ENCODE results near the gene ARHGAP26.
"Not testable (repeated sequence)": the region's sequence is repeated elsewhere in the genome, so short reads cannot be mapped to it uniquely, and the experiment has no call there.

The ARHGAP26 gene

GRCh38 chr5:143117821-143118220, 347.6 kb downstream of the ARHGAP26 start:
- H3K36me3 ChIP-seq (ENCODE audit: control insufficient read depth, insufficient read depth, low read length), result no peaks in the 10 kb centered on the region
- H3K27me3 ChIP-seq (ENCODE audit: control insufficient read depth, insufficient read depth, low read length), result no peaks in the 10 kb centered on the region
- no peak overlapping the region for H3K27ac ChIP-seq (ENCODE audit: low read depth, low read length)
- H3K9me3 ChIP-seq (ENCODE audit: control insufficient read depth, insufficient read depth, low read length), result no peaks in the 10 kb centered on the region
- no peak overlapping the region for H3K4me3 ChIP-seq (ENCODE audit: low read depth, low read length)
- H3K9ac ChIP-seq (ENCODE audit: low read depth, low read length), result no peak overlapping the region
- H3K4me1 ChIP-seq (ENCODE audit: control insufficient read depth, insufficient read depth, low read length), result peaks cover 25% of the 10 kb centered on the region

- Histone ChIP-seq H3K9ac (ENCODE audit: low read depth, low read length) (no peak overlapping the region), H3K4me1 (ENCODE audit: control insufficient read depth, insufficient read depth, low read length) (peaks cover 25% of the 10 kb centered on the region), H3K4me3 (ENCODE audit: low read depth, low read length) (no peak overlapping the region), H3K27ac (ENCODE audit: low read depth, low read length) (no peak overlapping the region), H3K9me3 (ENCODE audit: control insufficient read depth, insufficient read depth, low read length) (no peaks in the 10 kb centered on the region), H3K27me3 (ENCODE audit: control insufficient read depth, insufficient read depth, low read length) (no peaks in the 10 kb centered on the region), H3K36me3 (ENCODE audit: control insufficient read depth, insufficient read depth, low read length) (no peaks in the 10 kb centered on the region)
Observed at GRCh38 chr5:143118222-143118621, 348.0 kb downstream of the ARHGAP26 start.

GRCh38 chr5:143118818-143119217, 348.6 kb downstream of the ARHGAP26 start:
- not testable (repeated sequence) for H3K9me3 ChIP-seq (ENCODE audit: control insufficient read depth, insufficient read depth, low read length); H3K4me3 ChIP-seq (ENCODE audit: low read depth, low read length); H3K27me3 ChIP-seq (ENCODE audit: control insufficient read depth, insufficient read depth, low read length); H3K9ac ChIP-seq (ENCODE audit: low read depth, low read length); H3K36me3 ChIP-seq (ENCODE audit: control insufficient read depth, insufficient read depth, low read length); H3K27ac ChIP-seq (ENCODE audit: low read depth, low read length)
- peaks cover 25% of the 10 kb centered on the region for H3K4me1 ChIP-seq (ENCODE audit: control insufficient read depth, insufficient read depth, low read length)

- Histone ChIP-seq H3K27me3 (ENCODE audit: control insufficient read depth, insufficient read depth, low read length) (no peaks in the 10 kb centered on the region), H3K9me3 (ENCODE audit: control insufficient read depth, insufficient read depth, low read length) (no peaks in the 10 kb centered on the region), H3K36me3 (ENCODE audit: control insufficient read depth, insufficient read depth, low read length) (no peaks in the 10 kb centered on the region), H3K27ac (ENCODE audit: low read depth, low read length) (no peak overlapping the region), H3K4me3 (ENCODE audit: low read depth, low read length) (no peak overlapping the region), H3K9ac (ENCODE audit: low read depth, low read length) (no peak overlapping the region), H3K4me1 (ENCODE audit: control insufficient read depth, insufficient read depth, low read length) (peaks cover 25% of the 10 kb centered on the region)
Observed at GRCh38 chr5:143119291-143119769, 349.2 kb downstream of the ARHGAP26 start.

- H3K4me1 ChIP-seq (ENCODE audit: control insufficient read depth, insufficient read depth, low read length), result peaks cover 25% of the 10 kb centered on the region
Observed at GRCh38 chr5:143119881-143120341, 349.7 kb downstream of the ARHGAP26 start.

GRCh38 chr5:143120460-143121134, 350.4 kb downstream of the ARHGAP26 start:
- Histone ChIP-seq H3K27me3 (ENCODE audit: control insufficient read depth, insufficient read depth, low read length) (no peaks in the 10 kb centered on the region), H3K4me3 (ENCODE audit: low read depth, low read length) (no peak overlapping the region), H3K9me3 (ENCODE audit: control insufficient read depth, insufficient read depth, low read length) (no peaks in the 10 kb centered on the region), H3K27ac (ENCODE audit: low read depth, low read length) (no peak overlapping the region), H3K4me1 (ENCODE audit: control insufficient read depth, insufficient read depth, low read length) (peaks cover 25% of the 10 kb centered on the region), H3K36me3 (ENCODE audit: control insufficient read depth, insufficient read depth, low read length) (no peaks in the 10 kb centered on the region), H3K9ac (ENCODE audit: low read depth, low read length) (no peak overlapping the region)

More at GRCh38 chr5:143119881-143120341, 349.7 kb downstream of the ARHGAP26 start:
- Histone ChIP-seq H3K4me3 (ENCODE audit: low read depth, low read length) (no peak overlapping the region), H3K9ac (ENCODE audit: low read depth, low read length) (no peak overlapping the region), H3K36me3 (ENCODE audit: control insufficient read depth, insufficient read depth, low read length) (no peaks in the 10 kb centered on the region), H3K27me3 (ENCODE audit: control insufficient read depth, insufficient read depth, low read length) (no peaks in the 10 kb centered on the region), H3K27ac (ENCODE audit: low read depth, low read length) (no peak overlapping the region), H3K9me3 (ENCODE audit: control insufficient read depth, insufficient read depth, low read length) (no peaks in the 10 kb centered on the region)

- H3K27ac ChIP-seq (ENCODE audit: low read depth, low read length), result no peak overlapping the region
- no peaks in the 10 kb centered on the region for H3K36me3 ChIP-seq (ENCODE audit: control insufficient read depth, insufficient read depth, low read length)
- H3K4me1 ChIP-seq (ENCODE audit: control insufficient read depth, insufficient read depth, low read length), result peaks cover 25% of the 10 kb centered on the region
- H3K27me3 ChIP-seq (ENCODE audit: control insufficient read depth, insufficient read depth, low read length), result no peaks in the 10 kb centered on the region
- no peak overlapping the region for H3K9ac ChIP-seq (ENCODE audit: low read depth, low read length)
- no peaks in the 10 kb centered on the region for H3K9me3 ChIP-seq (ENCODE audit: control insufficient read depth, insufficient read depth, low read length)
- H3K4me3 ChIP-seq (ENCODE audit: low read depth, low read length), result no peak overlapping the region
Observed at GRCh38 chr5:143121135-143121475, 350.9 kb downstream of the ARHGAP26 start.

GRCh38 chr5:143124593-143124992, 354.4 kb downstream of the ARHGAP26 start:
- H3K4me3 ChIP-seq (ENCODE audit: low read depth, low read length), result no peak overlapping the region
- H3K27me3 ChIP-seq (ENCODE audit: control insufficient read depth, insufficient read depth, low read length), result no peaks in the 10 kb centered on the region
- H3K4me1 ChIP-seq (ENCODE audit: control insufficient read depth, insufficient read depth, low read length), result peaks cover 17% of the 10 kb centered on the region
- no peaks in the 10 kb centered on the region for H3K36me3 ChIP-seq (ENCODE audit: control insufficient read depth, insufficient read depth, low read length)
- H3K9me3 ChIP-seq (ENCODE audit: control insufficient read depth, insufficient read depth, low read length), result no peaks in the 10 kb centered on the region
- H3K9ac ChIP-seq (ENCODE audit: low read depth, low read length), result no peak overlapping the region
- no peak overlapping the region for H3K27ac ChIP-seq (ENCODE audit: low read depth, low read length)

GRCh38 chr5:143126174-143127019, 356.2 kb downstream of the ARHGAP26 start:
- Histone ChIP-seq H3K9ac (ENCODE audit: low read depth, low read length) (no peak overlapping the region), H3K27ac (ENCODE audit: low read depth, low read length) (no peak overlapping the region), H3K4me1 (ENCODE audit: control insufficient read depth, insufficient read depth, low read length) (peaks cover 2% of the 10 kb centered on the region; the same call in 1 of the 2 replicates), H3K27me3 (ENCODE audit: control insufficient read depth, insufficient read depth, low read length) (no peaks in the 10 kb centered on the region), H3K4me3 (ENCODE audit: low read depth, low read length) (no peak overlapping the region), H3K9me3 (ENCODE audit: control insufficient read depth, insufficient read depth, low read length) (no peaks in the 10 kb centered on the region), H3K36me3 (ENCODE audit: control insufficient read depth, insufficient read depth, low read length) (no peaks in the 10 kb centered on the region)

GRCh38 chr5:143128412-143129071, 358.4 kb downstream of the ARHGAP26 start:
- Histone ChIP-seq H3K27me3 (ENCODE audit: control insufficient read depth, insufficient read depth, low read length) (no peaks in the 10 kb centered on the region), H3K9ac (ENCODE audit: low read depth, low read length) (no peak overlapping the region), H3K9me3 (ENCODE audit: control insufficient read depth, insufficient read depth, low read length) (no peaks in the 10 kb centered on the region), H3K4me1 (ENCODE audit: control insufficient read depth, insufficient read depth, low read length) (peaks cover 4% of the 10 kb centered on the region; the same call in 1 of the 2 replicates), H3K27ac (ENCODE audit: low read depth, low read length) (no peak overlapping the region), H3K36me3 (ENCODE audit: control insufficient read depth, insufficient read depth, low read length) (no peaks in the 10 kb centered on the region), H3K4me3 (ENCODE audit: low read depth, low read length) (no peak overlapping the region)
